ENCODE measurements around the gene CREBBP.

Gene CREBBP

GRCh38 chr16:3788711-3789374 is 91.7 kb downstream of the CREBBP start:
- Histone ChIP-seq H3K9me3 (ENCODE audit: control insufficient read depth, low read length) (no peaks in the 10 kb centered on the region), H3K27me3 (ENCODE audit: control insufficient read depth, insufficient read depth, low read length) (no peaks in the 10 kb centered on the region), H2AFZ (no peak overlapping the region), H3K36me3 (ENCODE audit: control insufficient read depth, insufficient read depth, low read length) (no peaks in the 10 kb centered on the region), H3K79me2 (peaks cover 48% of the 10 kb centered on the region), H3K9ac (no peak overlapping the region), H3K27ac (no peak overlapping the region), H3K4me3 (ENCODE audit: low read depth, low read length) (no peak overlapping the region), H3K4me2 (ENCODE audit: low read length) (no peak overlapping the region), H3K4me1 (no peaks in the 10 kb centered on the region)
- no peak for TF ChIP-seq CTCF (IDR thresholded peaks at IDR 0.05)

DNA sequence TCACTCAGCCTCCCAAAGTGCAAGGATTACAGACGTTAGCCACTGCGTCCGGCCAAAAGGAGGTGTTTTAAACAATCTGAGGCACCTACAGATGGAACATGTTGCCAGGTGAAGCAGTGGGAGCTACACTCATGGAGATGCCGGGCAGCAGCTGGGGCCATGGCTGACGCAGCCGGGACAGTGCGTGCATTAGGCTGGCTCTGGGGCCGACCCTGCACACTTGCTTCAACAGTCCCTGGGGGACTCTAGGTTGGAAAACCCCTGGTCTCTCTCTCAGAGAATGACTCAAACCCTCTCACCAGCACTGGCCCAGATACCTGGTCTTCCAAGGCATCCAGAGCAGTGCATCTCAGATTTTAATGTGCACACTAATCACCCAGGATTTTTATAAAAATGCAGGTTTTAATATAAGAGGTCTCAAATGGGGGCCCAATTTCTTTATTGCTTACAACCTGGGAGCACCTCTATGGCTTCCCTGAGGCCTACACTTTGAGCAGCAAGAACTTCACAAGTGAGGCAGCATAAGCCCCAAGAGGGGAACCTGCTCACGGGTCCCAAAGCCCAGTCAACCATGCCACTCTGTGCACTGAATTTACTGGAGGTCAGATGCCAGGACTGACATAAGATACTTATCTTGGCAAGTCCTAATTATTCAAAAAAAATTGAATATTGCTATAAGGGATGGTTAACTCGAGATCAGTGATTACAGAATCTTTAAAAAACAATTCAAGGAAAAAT is 92.4 kb downstream of the CREBBP start:
- Histone ChIP-seq H3K27ac (no peak overlapping the region), H2AFZ (no peak overlapping the region), H3K9ac (no peak overlapping the region), H3K9me3 (ENCODE audit: control insufficient read depth, low read length) (no peaks in the 10 kb centered on the region), H3K36me3 (ENCODE audit: control insufficient read depth, insufficient read depth, low read length) (no peaks in the 10 kb centered on the region), H3K4me3 (ENCODE audit: low read depth, low read length) (no peak overlapping the region), H3K79me2 (peaks cover 51% of the 10 kb centered on the region), H3K4me2 (ENCODE audit: low read length) (no peak overlapping the region), H3K4me1 (no peaks in the 10 kb centered on the region), H3K27me3 (ENCODE audit: control insufficient read depth, insufficient read depth, low read length) (no peaks in the 10 kb centered on the region)
- TF ChIP-seq CTCF (IDR thresholded peaks at IDR 0.05): no peak

GRCh38 chr16:3785413-3785812 is 95.1 kb downstream of the CREBBP start:
- TF ChIP-seq CTCF (IDR thresholded peaks at IDR 0.05): no peak
- H3K4me1 ChIP-seq: no peaks in the 10 kb centered on the region
- H3K79me2 ChIP-seq: peaks cover 34% of the 10 kb centered on the region
- H3K27ac ChIP-seq: no peak overlapping the region
- H3K4me2 ChIP-seq (ENCODE audit: low read length): no peak overlapping the region
- H2AFZ ChIP-seq: no peak overlapping the region
- H3K9me3 ChIP-seq (ENCODE audit: control insufficient read depth, low read length): no peaks in the 10 kb centered on the region
- H3K9ac ChIP-seq: no peak overlapping the region
- no peak overlapping the region for H3K4me3 ChIP-seq (ENCODE audit: low read depth, low read length)
- H3K27me3 ChIP-seq (ENCODE audit: control insufficient read depth, insufficient read depth, low read length): no peaks in the 10 kb centered on the region
- H3K36me3 ChIP-seq (ENCODE audit: control insufficient read depth, insufficient read depth, low read length): no peaks in the 10 kb centered on the region

DNA sequence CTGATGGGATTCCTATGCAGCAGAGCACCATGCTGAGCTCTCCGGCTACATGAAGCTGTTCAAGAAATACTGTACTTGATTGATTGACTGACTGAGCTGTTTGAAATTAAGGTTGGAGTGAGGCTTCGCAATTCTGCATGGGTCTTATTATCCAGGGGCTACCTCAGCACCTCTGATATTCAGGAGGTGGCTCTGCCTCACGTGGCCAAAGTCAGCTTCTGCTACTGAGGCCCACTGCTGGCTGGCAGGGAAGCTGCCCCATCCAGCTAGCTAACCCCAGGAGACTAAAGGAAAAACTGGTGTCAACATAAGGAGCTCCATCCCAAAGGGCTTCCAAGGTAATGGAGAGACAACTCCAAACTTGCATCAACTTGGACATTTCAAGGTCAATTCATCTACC is 97.0 kb downstream of the CREBBP start:
- no peak overlapping the region for H3K27ac ChIP-seq
- H3K9ac ChIP-seq: no peak overlapping the region
- no peak for TF ChIP-seq CTCF (IDR thresholded peaks at IDR 0.05)
- no peak overlapping the region for H3K4me2 ChIP-seq (ENCODE audit: low read length)
- H3K9me3 ChIP-seq (ENCODE audit: control insufficient read depth, low read length): no peaks in the 10 kb centered on the region
- no peaks in the 10 kb centered on the region for H3K36me3 ChIP-seq (ENCODE audit: control insufficient read depth, insufficient read depth, low read length)
- no peak overlapping the region for H2AFZ ChIP-seq
- H3K4me3 ChIP-seq (ENCODE audit: low read depth, low read length): no peak overlapping the region
- H3K4me1 ChIP-seq: no peaks in the 10 kb centered on the region
- H3K79me2 ChIP-seq: peaks cover 24% of the 10 kb centered on the region
- no peaks in the 10 kb centered on the region for H3K27me3 ChIP-seq (ENCODE audit: control insufficient read depth, insufficient read depth, low read length)
